ENCODE results near the gene CRTC1. TPM values are rescaled to one million over a fixed set of nuclear protein-coding genes. Genes with fewer than 3 reads are reported as not detected.

The CRTC1 gene
- total RNA-seq, 4 donors from 2014 or later, result 2.4 to 17.5 (median 6.7) TPM

GRCh38 chr19:18645035-18645511 lies 38.4 kb upstream of the CRTC1 start:
- DNase-seq, result no peak
- no peak overlapping the region for H3K4me3 ChIP-seq
- no peaks in the 10 kb centered on the region for H3K36me3 ChIP-seq
- H3K27ac ChIP-seq, result peak overlapping the region in 1 of 2 donors; percentile 35
- intact Hi-C loops (cut with DNase I; ENCODE audit: low total_unique reads), result no loop called here
- H3K9me3 ChIP-seq, result no peaks in the 10 kb centered on the region
- peaks cover 0 to 6% of the 10 kb centered on the region in 2 donors for H3K4me1 ChIP-seq
- H3K27me3 ChIP-seq, result no peaks in the 10 kb centered on the region
- TF ChIP-seq CTCF (IDR thresholded peaks at IDR 0.05) (no peak), POLR2A (IDR thresholded peaks at IDR 0.05) (no peak)

DNA sequence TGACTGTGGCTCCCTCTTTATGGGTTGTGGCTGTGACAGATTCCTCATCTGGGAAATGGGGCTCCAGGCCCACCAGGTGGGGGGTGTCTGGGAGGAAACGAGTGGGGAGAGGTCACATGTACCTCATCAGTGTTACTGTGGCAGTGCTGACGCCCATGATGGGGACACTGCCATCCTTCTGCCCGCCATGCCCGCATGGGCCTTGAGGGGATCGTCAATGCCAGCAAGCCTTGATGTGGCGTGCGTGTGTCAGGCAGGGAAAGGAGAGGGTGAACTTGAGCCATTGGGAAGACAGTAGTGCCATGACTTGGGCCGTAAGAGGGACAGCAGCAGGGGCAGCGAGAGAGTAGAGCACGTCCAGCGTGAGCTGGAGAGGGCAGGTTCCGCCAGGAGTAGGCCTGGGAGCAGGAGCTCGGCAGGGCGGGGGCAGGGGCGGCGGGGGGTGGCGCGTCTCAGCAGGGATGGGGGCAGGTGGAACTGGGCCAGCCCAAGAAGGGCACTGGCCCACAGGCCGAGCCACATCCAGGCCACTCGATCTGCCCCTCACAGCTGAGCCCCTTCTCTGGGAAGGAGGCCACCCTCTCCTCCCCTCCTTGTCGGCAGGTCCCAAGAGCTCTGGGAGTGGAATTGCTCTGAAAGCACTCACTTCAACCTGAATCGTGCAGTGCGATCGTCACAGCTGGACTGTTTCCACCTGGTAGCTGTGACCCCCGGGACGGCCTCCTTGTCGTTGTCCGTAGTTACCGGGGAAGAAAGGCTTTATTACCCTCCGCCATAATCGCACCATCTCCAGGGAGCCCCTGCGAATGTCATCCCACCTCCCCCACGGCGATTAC lies 36.7 kb upstream of the CRTC1 start:
- no peak overlapping the region for H3K4me3 ChIP-seq
- TF ChIP-seq POLR2A (IDR thresholded peaks at IDR 0.05) (no peak), CTCF (IDR thresholded peaks at IDR 0.05) (no peak)
- H3K4me1 ChIP-seq, result peaks cover 0 to 6% of the 10 kb centered on the region in 2 donors
- H3K27ac ChIP-seq, result no peak overlapping the region
- no peaks in the 10 kb centered on the region for H3K36me3 ChIP-seq
- DNase-seq, result no peak
- H3K27me3 ChIP-seq, result no peaks in the 10 kb centered on the region
- H3K9me3 ChIP-seq, result no peaks in the 10 kb centered on the region
- intact Hi-C loops (cut with DNase I; ENCODE audit: low total_unique reads), result no loop called here

GRCh38 chr19:18647371-18647767 lies 36.1 kb upstream of the CRTC1 start:
- Histone ChIP-seq H3K4me3 (no peak overlapping the region), H3K27me3 (no peaks in the 10 kb centered on the region), H3K27ac (no peak overlapping the region), H3K9me3 (no peaks in the 10 kb centered on the region), H3K36me3 (no peaks in the 10 kb centered on the region), H3K4me1 (peaks cover 0 to 6% of the 10 kb centered on the region in 2 donors)
- no peak for DNase-seq
- intact Hi-C loops (cut with DNase I; ENCODE audit: low total_unique reads), result no loop called here
- no peak for TF ChIP-seq POLR2A (IDR thresholded peaks at IDR 0.05)
- no peak for TF ChIP-seq CTCF (IDR thresholded peaks at IDR 0.05)

DNA sequence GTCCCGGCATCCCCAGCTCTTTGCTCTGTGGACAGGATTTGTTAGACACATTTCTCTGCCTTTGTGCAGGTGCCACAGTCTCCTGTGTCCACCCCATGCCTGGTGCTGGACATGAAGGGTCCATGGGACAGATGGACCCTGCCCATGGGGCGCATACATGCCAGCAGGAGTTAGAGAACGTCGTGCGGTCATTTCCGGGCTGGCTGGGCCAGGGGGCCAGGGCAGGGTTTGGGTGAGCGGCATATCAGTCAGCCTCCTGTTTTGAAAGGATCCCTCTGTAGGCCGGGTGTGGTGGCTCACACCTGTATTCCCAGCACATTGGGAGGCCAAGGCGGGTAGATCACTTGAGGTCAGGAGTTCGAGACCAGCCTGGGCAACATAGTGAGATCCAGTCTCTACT lies 35.7 kb upstream of the CRTC1 start:
- no peak for DNase-seq
- TF ChIP-seq POLR2A (IDR thresholded peaks at IDR 0.05), result no peak
- TF ChIP-seq CTCF (IDR thresholded peaks at IDR 0.05), result no peak
- no peaks in the 10 kb centered on the region for H3K9me3 ChIP-seq
- H3K4me3 ChIP-seq, result no peak overlapping the region
- H3K4me1 ChIP-seq, result peaks cover 0 to 6% of the 10 kb centered on the region in 2 donors
- no peak overlapping the region for H3K27ac ChIP-seq
- intact Hi-C loops (cut with DNase I; ENCODE audit: low total_unique reads), result no loop called here
- no peaks in the 10 kb centered on the region for H3K27me3 ChIP-seq
- no peaks in the 10 kb centered on the region for H3K36me3 ChIP-seq

DNA sequence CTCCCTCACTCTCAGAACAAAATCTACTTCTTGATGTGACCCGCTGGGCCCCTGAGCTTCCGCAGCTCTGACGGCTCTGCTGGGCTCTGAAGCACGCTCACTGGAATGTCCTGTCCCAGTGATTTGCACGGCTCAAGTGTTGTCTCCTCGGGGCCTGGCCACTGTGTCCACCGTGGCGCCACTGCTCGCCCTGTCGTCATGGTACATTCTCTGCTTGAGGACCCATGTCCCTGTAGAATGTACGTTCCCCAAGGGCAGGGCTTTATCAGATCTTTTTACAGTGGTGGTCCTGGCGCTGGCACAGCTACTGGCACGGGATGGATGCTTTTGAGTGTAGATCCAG lies 34.5 kb upstream of the CRTC1 start:
- TF ChIP-seq CTCF (IDR thresholded peaks at IDR 0.05) (no peak), POLR2A (IDR thresholded peaks at IDR 0.05) (no peak)
- peak in 1 of 2 donors; percentile 23 for DNase-seq
- Histone ChIP-seq H3K27me3 (no peaks in the 10 kb centered on the region), H3K4me3 (no peak overlapping the region), H3K27ac (peak overlapping the region; percentile 83), H3K9me3 (no peaks in the 10 kb centered on the region), H3K4me1 (peaks cover 0 to 6% of the 10 kb centered on the region in 2 donors), H3K36me3 (no peaks in the 10 kb centered on the region)
- intact Hi-C loops (cut with DNase I; ENCODE audit: low total_unique reads), result no loop called here

Data from uterus (tissue), 4 donors.